DND-41 (cell line): ENCODE measurements around the gene ETFA.

Experiments used
- ATAC-seq: fragments of 200-7000 bp; cut with Tn5 transposase; 3 replicates; pipeline ENCODE4 v1.9.1; 2021; ENCODE audit warnings: low read depth; ENCODE audit not compliant: insufficient read depth
- DNase-seq: peaks from one replicate; pipeline ENCODE4 v3.0.0-alpha.2; 2020
- H2AFZ ChIP-seq: 2 replicates; pipeline ENCODE4 v1.6.0; 2012; ENCODE audit warnings: low read depth, low read length
- H3K27ac ChIP-seq: 2 replicates; pipeline ENCODE4 v1.5.1; 2012; ENCODE audit warnings: low read length, inconsistent platforms
- H3K27me3 ChIP-seq: fragments of 200-600 bp; sonication (generic); 2 replicates; pipeline ENCODE4 v1.6.0; 2012; ENCODE audit warnings: low read length, mild to moderate bottlenecking, inconsistent platforms; ENCODE audit not compliant: insufficient read depth, poor library complexity
- H3K36me3 ChIP-seq: 2 replicates; pipeline ENCODE4 v1.5.1; 2012; ENCODE audit warnings: low read length, inconsistent platforms; ENCODE audit not compliant: insufficient read depth
- H3K4me1 ChIP-seq: 2 replicates; pipeline ENCODE4 v1.5.1; 2012; ENCODE audit warnings: mild to moderate bottlenecking, low read length; ENCODE audit not compliant: insufficient read depth
- H3K4me2 ChIP-seq: 2 replicates; pipeline ENCODE4 v1.6.0; 2012; ENCODE audit warnings: mild to moderate bottlenecking, moderate library complexity, low read length, inconsistent platforms; ENCODE audit not compliant: insufficient read depth
- H3K4me3 ChIP-seq, 2 experiments: fragments of 200-600 bp in 1 of 2; shearing (Covaris generic) in 1 of 2; 2 replicates each; pipeline ENCODE4 v1.5.1; 2012 to 2016; ENCODE audit warnings: inconsistent platforms in 2 of 2, low read length in 2 of 2, mild to moderate bottlenecking in 2 of 2, low read depth in 1 of 2, moderate library complexity in 1 of 2
- H3K79me2 ChIP-seq: 2 replicates; pipeline ENCODE4 v1.6.0; 2012; ENCODE audit warnings: low read length, inconsistent platforms; ENCODE audit not compliant: insufficient read depth
- H3K9ac ChIP-seq: 2 replicates; pipeline ENCODE4 v1.6.0; 2012; ENCODE audit warnings: low read depth, mild to moderate bottlenecking, inconsistent platforms, low read length, moderate library complexity
- H3K9me3 ChIP-seq: 2 replicates; pipeline ENCODE4 v1.5.1; 2012; ENCODE audit warnings: low read length, moderate library complexity, mild to moderate bottlenecking, inconsistent platforms; ENCODE audit not compliant: insufficient read depth, severe bottlenecking
- H4K20me1 ChIP-seq: 2 replicates; pipeline ENCODE4 v1.6.0; 2012; ENCODE audit warnings: low read length; ENCODE audit not compliant: insufficient read depth
- CTCF ChIP-seq: IDR thresholded peaks from 2 replicates; pipeline ENCODE4 v1.5.1; 2012; ENCODE audit warnings: borderline replicate concordance, low read length, moderate library complexity, mild to moderate bottlenecking; ENCODE audit not compliant: poor library complexity, severe bottlenecking; ENCODE audit errors: extremely low read depth
- EZH2 ChIP-seq: IDR thresholded peaks from 3 replicates; pipeline ENCODE4 v1.6.1; 2012; ENCODE audit warnings: borderline replicate concordance, low read depth, mild to moderate bottlenecking, moderate library complexity, low read length, inconsistent platforms; ENCODE audit not compliant: severe bottlenecking

Gene ETFA

GRCh38 chr15:76200641-76201105 is 110.6 kb downstream of the ETFA start:
- DNase-seq, result no peak
- TF ChIP-seq CTCF (no peak), EZH2 (no peak)
- Histone ChIP-seq H3K9ac (no peak overlapping the region), H2AFZ (no peak overlapping the region), H3K9me3 (no peaks in the 10 kb centered on the region), H3K79me2 (no peaks in the 10 kb centered on the region), H3K4me3 (no peak overlapping the region), H4K20me1 (no peaks in the 10 kb centered on the region), H3K27ac (no peak overlapping the region), H3K27me3 (no peaks in the 10 kb centered on the region), H3K4me1 (no peaks in the 10 kb centered on the region), H3K36me3 (no peaks in the 10 kb centered on the region), H3K4me2 (no peak overlapping the region)
- ATAC-seq, result no peak

GRCh38 chr15:76200083-76200465 is 111.2 kb downstream of the ETFA start:
- Histone ChIP-seq H3K9me3 (no peaks in the 10 kb centered on the region), H3K36me3 (no peaks in the 10 kb centered on the region), H2AFZ (no peak overlapping the region), H3K79me2 (no peaks in the 10 kb centered on the region), H4K20me1 (no peaks in the 10 kb centered on the region), H3K27me3 (no peaks in the 10 kb centered on the region), H3K9ac (no peak overlapping the region), H3K4me1 (no peaks in the 10 kb centered on the region), H3K4me3 (no peak overlapping the region), H3K4me2 (no peak overlapping the region), H3K27ac (no peak overlapping the region)
- no peak for TF ChIP-seq CTCF
- TF ChIP-seq EZH2, result no peak
- ATAC-seq, result no peak
- no peak for DNase-seq

- Histone ChIP-seq H3K9ac (no peak overlapping the region), H3K79me2 (no peaks in the 10 kb centered on the region), H3K36me3 (no peaks in the 10 kb centered on the region), H2AFZ (no peak overlapping the region), H3K27me3 (no peaks in the 10 kb centered on the region), H3K27ac (no peak overlapping the region), H3K4me2 (no peak overlapping the region), H3K4me3 (no peak overlapping the region), H4K20me1 (no peaks in the 10 kb centered on the region), H3K4me1 (no peaks in the 10 kb centered on the region), H3K9me3 (no peaks in the 10 kb centered on the region)
- TF ChIP-seq CTCF (no peak), EZH2 (no peak)
- DNase-seq (no peak), ATAC-seq (no peak)
These were observed 111.9 kb downstream of the ETFA start for GRCh38 chr15:76199106-76200082.
